ENCODE results near the gene PLA2G4F.
"Not testable (repeated sequence)": the region's sequence is repeated elsewhere in the genome, so short reads cannot be mapped to it uniquely, and the experiment has no call there.

PLA2G4F gene

DNA sequence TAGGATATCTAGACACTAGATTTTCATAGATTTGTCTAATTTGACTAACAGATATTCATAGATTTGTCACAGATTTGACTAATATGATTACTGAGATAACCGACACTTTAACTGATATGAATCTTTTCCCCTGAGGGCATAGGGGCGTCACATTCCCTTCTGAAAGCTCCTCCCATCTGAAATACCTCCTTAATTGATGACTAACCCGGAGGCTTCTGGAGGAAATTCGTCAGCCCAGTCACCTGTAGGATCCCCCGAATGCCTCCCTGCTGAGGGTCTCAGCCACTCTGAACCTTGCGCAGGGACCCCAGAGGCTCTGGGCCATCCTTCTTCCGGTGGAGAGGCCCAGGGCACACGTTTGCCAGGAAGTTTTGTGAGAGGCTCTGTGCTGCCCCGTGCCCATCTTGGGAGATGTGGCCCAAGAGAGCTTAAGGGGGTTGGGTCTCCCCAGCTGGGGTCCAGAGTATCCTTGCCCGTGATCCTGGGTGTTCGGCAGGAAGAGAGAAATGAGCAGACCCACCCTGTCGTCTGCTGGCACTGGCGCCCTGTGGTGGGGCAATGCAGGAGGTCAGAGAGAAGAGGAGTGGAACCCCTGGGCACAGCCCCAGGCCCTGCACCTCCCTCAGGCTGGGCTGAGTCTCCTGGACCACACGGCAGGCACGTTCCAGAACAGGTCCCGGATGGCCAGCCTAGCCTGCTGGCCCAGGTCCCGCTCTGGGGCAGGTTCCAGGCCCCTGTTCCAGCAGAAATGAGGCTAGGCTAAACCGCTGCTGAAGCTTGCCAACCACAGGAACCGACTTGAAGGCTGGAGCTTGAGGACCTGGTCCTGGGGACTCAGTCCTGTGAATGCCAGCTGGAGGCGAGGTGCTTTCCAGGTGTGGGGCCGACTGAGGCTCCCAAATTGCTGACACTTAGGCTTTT lies 63.8 kb downstream of the PLA2G4F start:
- no peak for DNase-seq

DNA sequence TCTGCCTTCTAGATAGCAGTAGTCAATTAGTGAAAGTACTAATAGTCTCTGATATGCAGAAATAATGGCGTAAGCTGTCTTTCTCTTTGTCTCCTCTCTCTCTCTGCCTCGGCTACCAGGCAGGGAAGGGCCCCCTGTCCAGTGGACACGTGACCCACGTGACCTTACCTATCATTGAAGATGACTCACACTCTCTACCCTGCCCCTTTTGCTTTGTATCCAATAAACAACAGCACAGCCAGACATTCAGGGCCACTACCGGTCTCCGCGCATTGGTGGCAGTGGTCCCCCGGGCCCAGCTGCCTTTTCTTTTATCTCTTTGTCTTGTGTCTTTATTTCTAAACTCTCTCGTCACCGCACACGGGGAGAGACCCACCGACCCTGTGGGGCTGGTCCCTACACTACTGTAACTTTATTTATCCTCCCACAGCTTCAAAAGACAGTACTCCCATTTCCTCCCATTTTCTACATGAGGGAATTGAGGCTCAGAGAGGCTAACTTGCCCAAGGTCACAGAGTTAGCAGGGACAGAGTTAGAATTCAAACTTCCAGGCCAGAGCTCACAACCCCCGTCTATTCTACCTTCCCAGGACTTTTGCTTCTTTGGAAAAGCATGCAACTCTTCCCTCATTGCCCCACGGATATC lies 64.6 kb downstream of the PLA2G4F start:
- DNase-seq: not testable (repeated sequence)

GRCh38 chr15:42090781-42091180 lies 65.7 kb downstream of the PLA2G4F start:
- DNase-seq: no peak

DNA sequence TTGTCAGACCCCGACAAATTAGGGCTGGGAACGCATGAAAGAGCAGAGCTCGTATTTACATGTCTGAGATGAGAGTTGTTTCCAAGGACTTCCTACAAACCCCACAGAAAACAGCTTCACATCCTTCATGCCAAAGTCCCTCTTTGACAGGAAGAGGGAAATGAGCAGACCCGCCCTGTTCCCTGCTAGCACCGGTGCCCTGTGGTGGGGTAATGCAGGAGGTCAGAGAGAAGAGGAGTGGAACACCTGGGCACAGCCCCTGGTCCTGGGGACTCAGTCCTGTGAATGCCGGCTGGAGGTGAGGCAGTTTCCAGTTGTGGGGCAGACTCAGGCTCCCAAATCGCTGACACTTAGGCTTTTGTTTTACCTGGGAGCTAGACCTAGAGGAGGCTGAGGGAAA lies 66.1 kb downstream of the PLA2G4F start:
- DNase-seq: no peak

- DNase-seq: no peak
Measured at GRCh38 chr15:42089942-42090341, 66.5 kb downstream of the PLA2G4F start.

Data from CD4-positive, alpha-beta T cell treated with Interleukin-17A for 4 hours (primary cell).